Psoas muscle (tissue), 8 donors: ENCODE measurements around the gene MZT1. TPM values are rescaled to one million over a fixed set of nuclear protein-coding genes. Genes with fewer than 3 reads are reported as not detected.

ENCODE experiments used
- ATAC-seq, 4 donors: fragments of 200-7000 bp; cut with Tn5 transposase; one replicate each; pipeline ENCODE4 v1.9.1; 2020; ENCODE audit warnings: moderate library complexity in 3 of 4, mild to moderate bottlenecking in 2 of 4
- DNase-seq, 2 donors: peaks; one replicate each; pipeline ENCODE4 v3.0.0-alpha.2; 2020
- H3K27ac ChIP-seq: fragments of 200-600 bp; one replicate; pipeline ENCODE4 v1.8.0; 2022
- H3K27me3 ChIP-seq, 3 donors: fragments of 200-600 bp in 1 of 3; one replicate each; pipeline versions ENCODE4 v1.6.1 to v1.8.0; 2013 to 2022; ENCODE audit warnings: low read length in 2 of 3, mild to moderate bottlenecking in 2 of 3, moderate library complexity in 1 of 3; ENCODE audit not compliant: insufficient read depth in 3 of 3
- H3K36me3 ChIP-seq, 2 donors: fragments of 200-600 bp in 1 of 2; one replicate each; pipeline versions ENCODE4 v1.6.1 to v1.8.0; 2013 to 2022; ENCODE audit warnings: low read depth in 1 of 2, mild to moderate bottlenecking in 1 of 2, moderate library complexity in 1 of 2; ENCODE audit not compliant: insufficient read depth in 1 of 2
- H3K4me1 ChIP-seq: fragments of 200-600 bp; one replicate; pipeline ENCODE4 v1.8.0; 2022
- H3K4me3 ChIP-seq: fragments of 200-600 bp; one replicate; pipeline ENCODE4 v1.8.0; 2022; ENCODE audit warnings: mild to moderate bottlenecking
- H3K9me3 ChIP-seq: fragments of 200-600 bp; one replicate; pipeline ENCODE4 v1.8.0; 2022
- WGBS, 3 donors: extraction: QIAGEN DNeasy Blood & Tissue Kit; methylation state at CpG; one replicate each; pipeline versions ENCODE4 v1.1.6 to v1.1.7; 2013; 5-methylcytosine and 5-hydroxymethylcytosine counted together
- intact Hi-C, 2 donors: fragments of 100-400 bp; cut with DNase I; formaldehyde crosslinking; loops; one replicate each; pipeline versions ENCODE4 v1.11.0 to v1.14.2; 2022
- polyA plus RNA-seq, 3 donors: library from polyadenylated mRNA; stranded (reverse); fragments of 200-250 nt; gene quantifications; one replicate each; pipeline ENCODE4 v1.2.3, GENCODE V29; 2013
- total RNA-seq, 4 donors: library from RNA; stranded (reverse); fragmentation: NEBNext Ultra II Directional in 2 of 4; extraction: Animal tissue kit (Norgen Biotek cat#: 25700) in 2 of 4; gene quantifications; one replicate each; pipeline versions ENCODE4 v1.2.1 to v1.2.4, GENCODE V29; 2021 to 2023
- TF ChIP-seq, protein P1 (sequence below): fragments of 200-600 bp; IDR thresholded peaks from one replicate; pipeline ENCODE4 v1.8.0; 2022; ENCODE audit warnings: antibody characterized with exemption
- donor health status: healthy with polysubstance abuse.
- donor health status: DM: no; HTN: no; CAD: no; lungs with moderate emphysema.
- donor health status: Bipolar disorder and iron deficiency.
- donor health status: healthy.
- donor health status: DM: yes; HTN: yes; CAD: no.
- donor health status: DM: no; HTN: no; CAD: no.
- donor health status: DM: no; HTN: no; CAD: no.
- donor health status: DM: yes; HTN: yes; CAD: no.

The MZT1 gene
- total and polyA plus RNA-seq, 7 donors: 6.4 to 19.6 (median 8.9) TPM

DNA sequence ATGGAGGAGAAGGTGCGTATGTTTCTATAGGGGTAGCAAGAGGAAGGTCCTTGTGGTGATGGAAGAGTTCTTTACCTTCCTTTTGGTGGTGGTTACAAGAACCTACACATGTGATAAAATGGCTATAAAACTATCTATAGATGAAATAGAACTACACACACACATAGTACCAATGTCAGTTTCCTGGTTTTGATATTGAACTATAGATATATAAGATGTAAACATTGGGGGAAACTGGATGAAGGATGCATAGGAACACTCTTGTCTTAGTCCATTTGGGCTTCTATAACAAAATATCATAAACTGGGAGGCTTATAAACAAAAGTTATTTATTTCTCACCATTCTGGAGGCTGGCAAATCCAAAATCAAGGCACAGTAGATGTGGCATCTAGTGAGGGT is 47.1 kb downstream of the MZT1 start:
- no peak overlapping the region for H3K27ac ChIP-seq
- H3K36me3 ChIP-seq: no peaks in the 10 kb centered on the region
- 89 to 94% (median 92%) methylated on average over 1 of the region's 1 CpG for WGBS, 3 donors
- no peaks in the 10 kb centered on the region for H3K4me1 ChIP-seq
- no peaks in the 10 kb centered on the region for H3K9me3 ChIP-seq
- intact Hi-C loops: no loop called here
- TF ChIP-seq, protein P1, sequence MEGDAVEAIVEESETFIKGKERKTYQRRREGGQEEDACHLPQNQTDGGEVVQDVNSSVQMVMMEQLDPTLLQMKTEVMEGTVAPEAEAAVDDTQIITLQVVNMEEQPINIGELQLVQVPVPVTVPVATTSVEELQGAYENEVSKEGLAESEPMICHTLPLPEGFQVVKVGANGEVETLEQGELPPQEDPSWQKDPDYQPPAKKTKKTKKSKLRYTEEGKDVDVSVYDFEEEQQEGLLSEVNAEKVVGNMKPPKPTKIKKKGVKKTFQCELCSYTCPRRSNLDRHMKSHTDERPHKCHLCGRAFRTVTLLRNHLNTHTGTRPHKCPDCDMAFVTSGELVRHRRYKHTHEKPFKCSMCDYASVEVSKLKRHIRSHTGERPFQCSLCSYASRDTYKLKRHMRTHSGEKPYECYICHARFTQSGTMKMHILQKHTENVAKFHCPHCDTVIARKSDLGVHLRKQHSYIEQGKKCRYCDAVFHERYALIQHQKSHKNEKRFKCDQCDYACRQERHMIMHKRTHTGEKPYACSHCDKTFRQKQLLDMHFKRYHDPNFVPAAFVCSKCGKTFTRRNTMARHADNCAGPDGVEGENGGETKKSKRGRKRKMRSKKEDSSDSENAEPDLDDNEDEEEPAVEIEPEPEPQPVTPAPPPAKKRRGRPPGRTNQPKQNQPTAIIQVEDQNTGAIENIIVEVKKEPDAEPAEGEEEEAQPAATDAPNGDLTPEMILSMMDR: no peak
- DNase-seq (no peak), ATAC-seq (no peak)
- no peak overlapping the region for H3K4me3 ChIP-seq
- no peaks in the 10 kb centered on the region for H3K27me3 ChIP-seq

DNA sequence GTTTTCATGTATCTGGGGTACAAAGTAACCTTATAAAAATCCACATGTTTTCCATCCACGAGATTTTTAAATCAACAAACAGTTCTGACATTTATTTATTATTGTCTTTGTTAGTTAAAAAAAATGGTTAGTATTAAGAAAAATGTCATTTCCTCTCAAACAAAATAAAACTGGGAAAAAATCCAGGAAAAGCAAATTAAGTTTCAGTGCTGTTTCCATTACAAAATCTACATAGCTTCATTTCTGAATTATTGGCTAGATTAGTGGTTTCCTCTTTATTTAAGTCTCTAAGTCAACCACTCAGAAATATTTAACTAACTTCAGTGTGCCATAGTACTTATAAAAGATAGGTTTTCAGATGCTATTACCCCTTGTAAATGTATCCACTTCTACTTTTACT is 49.1 kb downstream of the MZT1 start:
- Histone ChIP-seq H3K4me1 (no peaks in the 10 kb centered on the region), H3K36me3 (no peaks in the 10 kb centered on the region), H3K27me3 (no peaks in the 10 kb centered on the region), H3K9me3 (no peaks in the 10 kb centered on the region), H3K27ac (no peak overlapping the region), H3K4me3 (no peak overlapping the region)
- WGBS, 3 donors: 27 to 39% (median 34%) methylated on average over 1 of the region's 1 CpG
- TF ChIP-seq, protein P1: no peak
- intact Hi-C loops: no loop called here
- no peak for DNase-seq
- ATAC-seq: no peak

DNA sequence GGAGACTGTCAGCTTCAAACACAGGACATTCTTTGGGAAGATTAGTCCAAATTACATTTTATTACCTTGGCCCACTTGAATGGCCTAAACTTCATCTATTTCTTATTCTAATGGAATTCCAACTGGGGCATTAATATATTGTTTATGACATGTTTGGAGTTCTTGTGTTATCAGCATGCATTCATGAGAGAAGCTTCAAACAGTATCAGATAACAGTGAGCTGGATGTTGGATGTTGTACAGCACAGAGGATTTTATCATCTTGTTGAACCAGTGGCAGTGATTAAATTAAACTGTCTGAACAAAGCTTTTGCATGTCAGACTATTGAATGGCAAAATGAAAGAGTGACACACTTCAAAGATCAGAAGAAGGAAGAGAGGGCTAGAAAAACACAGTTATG is 50.0 kb downstream of the MZT1 start:
- H3K27ac ChIP-seq: no peak overlapping the region
- H3K36me3 ChIP-seq: no peaks in the 10 kb centered on the region
- H3K4me1 ChIP-seq: no peaks in the 10 kb centered on the region
- DNase-seq: no peak
- ATAC-seq: no peak
- no peaks in the 10 kb centered on the region for H3K9me3 ChIP-seq
- H3K4me3 ChIP-seq: no peak overlapping the region
- intact Hi-C loops: no loop called here
- H3K27me3 ChIP-seq: no peaks in the 10 kb centered on the region
- TF ChIP-seq, protein P1: no peak

DNA sequence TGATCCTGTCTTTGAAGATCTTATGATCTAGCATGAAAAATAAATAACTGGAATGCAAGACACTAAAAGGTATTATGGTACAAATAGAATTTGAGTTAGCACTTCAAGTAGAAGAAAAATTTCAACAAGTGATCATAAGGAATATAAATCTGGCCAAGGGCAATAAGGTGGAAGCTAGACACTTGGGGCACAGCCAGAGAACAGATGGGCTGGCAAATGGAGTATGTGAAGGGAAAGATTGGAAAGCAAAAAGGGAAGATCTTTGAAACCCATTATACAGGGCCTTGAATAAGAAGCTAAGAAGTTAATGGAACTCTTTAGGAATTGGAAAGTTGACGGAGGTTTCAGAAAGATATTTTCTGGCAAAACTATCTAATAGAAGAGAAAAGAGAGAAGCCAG is 61.0 kb downstream of the MZT1 start:
- Histone ChIP-seq H3K4me1 (no peaks in the 10 kb centered on the region), H3K9me3 (no peaks in the 10 kb centered on the region), H3K27ac (no peak overlapping the region), H3K27me3 (no peaks in the 10 kb centered on the region), H3K4me3 (no peak overlapping the region), H3K36me3 (no peaks in the 10 kb centered on the region)
- 83 to 94% (median 90%) methylated on average over 1 of the region's 1 CpG for WGBS, 3 donors
- ATAC-seq (no peak), DNase-seq (no peak)
- TF ChIP-seq, protein P1: no peak
- intact Hi-C loops: no loop called here

DNA sequence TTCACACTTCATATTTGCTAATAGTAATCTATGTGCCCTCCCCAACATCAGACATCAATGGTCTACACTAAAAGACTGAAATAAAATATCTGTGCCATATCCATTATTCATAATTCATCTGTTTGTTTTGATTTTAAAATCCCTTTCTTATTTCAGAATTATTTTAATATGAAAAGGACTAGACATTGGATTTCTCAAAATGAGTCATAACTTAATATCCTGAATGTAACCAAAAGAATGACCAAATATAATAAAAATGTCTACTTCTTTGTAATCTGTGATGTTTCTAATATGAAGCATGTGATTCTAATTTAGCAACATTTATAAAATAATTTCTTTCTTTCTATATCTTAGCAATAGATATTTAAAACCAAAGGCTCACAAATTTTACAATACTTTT is 64.9 kb downstream of the MZT1 start:
- Histone ChIP-seq H3K27me3 (no peaks in the 10 kb centered on the region), H3K27ac (no peak overlapping the region), H3K36me3 (no peaks in the 10 kb centered on the region), H3K4me3 (no peak overlapping the region), H3K4me1 (no peaks in the 10 kb centered on the region), H3K9me3 (no peaks in the 10 kb centered on the region)
- no peak for DNase-seq
- intact Hi-C loops: no loop called here
- no peak for ATAC-seq
- TF ChIP-seq, protein P1: no peak

Other genes starting within 250 kb of the MZT1 start
- gene BORA, start 294 bp upstream of the MZT1 start, total RNA-seq: 1 to 10 TPM in 1 of 4 donors, under 1 TPM in 3; 0.34 to 1.1 (median 0.52) TPM
- 1 to 10 TPM; 1.9 to 5.6 (median 2.5) TPM for gene BORA, start 294 bp upstream of the MZT1 start, polyA plus RNA-seq
- 10 to 100 TPM; 13.4 to 19.7 (median 15.5) TPM for gene DIS3, start 54.3 kb upstream of the MZT1 start, total RNA-seq
- 10 to 100 TPM in 2 of 3 donors, 1 to 10 TPM in 1; 6.4 to 12.3 (median 10.8) TPM for gene DIS3, start 54.3 kb upstream of the MZT1 start, polyA plus RNA-seq
- gene PIBF1, start 54.5 kb upstream of the MZT1 start, total RNA-seq: 10 to 100 TPM in 2 of 4 donors, 1 to 10 TPM in 2; 6.8 to 12.8 (median 10.1) TPM
- 1 to 10 TPM; 5.4 to 7.5 (median 6.0) TPM for gene PIBF1, start 54.5 kb upstream of the MZT1 start, polyA plus RNA-seq